Esophagus muscularis mucosa (tissue), 3 donors: ENCODE data around the gene DUSP18.

Experiments
- POLR2A ChIP-seq: fragments of 450-650 bp; IDR thresholded peaks from one replicate; pipeline ENCODE4 v1.6.1; 2017; ENCODE audit warnings: antibody characterized with exemption, moderate library complexity, mild to moderate bottlenecking, low read depth
- TF ChIP-seq, protein P1 (sequence below), 3 experiments: fragments of 200-600 bp in 2 of 3; fragments of 450-650 bp in 1 of 3; sonication (generic) in 2 of 3; IDR thresholded peaks; one replicate each; pipeline ENCODE4 v1.5.1; 2017 to 2019; ENCODE audit warnings: antibody characterized with exemption in 3 of 3, mild to moderate bottlenecking in 2 of 3, moderate library complexity in 1 of 3

DNA sequence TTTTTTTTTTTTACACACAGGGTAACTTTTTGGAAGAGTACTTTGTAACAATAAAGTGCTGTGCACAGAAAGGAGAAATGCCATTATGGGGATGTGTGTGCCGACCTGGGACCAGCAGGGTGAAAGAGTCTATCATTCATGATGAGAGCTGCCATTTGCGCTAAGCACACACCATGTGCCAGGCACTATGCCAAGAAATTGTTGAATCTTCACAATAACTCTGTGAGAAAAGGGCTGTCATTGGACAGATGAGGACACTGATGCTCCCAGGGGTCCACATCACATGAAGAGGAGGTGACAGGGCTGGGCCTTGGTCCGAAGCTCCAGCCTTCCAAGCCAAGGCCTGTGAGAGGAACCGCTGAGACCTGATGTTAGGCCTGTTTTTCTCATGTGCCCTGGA, 5.6 kb downstream of the DUSP18 start:
- TF ChIP-seq POLR2A: no peak
- TF ChIP-seq, protein P1, sequence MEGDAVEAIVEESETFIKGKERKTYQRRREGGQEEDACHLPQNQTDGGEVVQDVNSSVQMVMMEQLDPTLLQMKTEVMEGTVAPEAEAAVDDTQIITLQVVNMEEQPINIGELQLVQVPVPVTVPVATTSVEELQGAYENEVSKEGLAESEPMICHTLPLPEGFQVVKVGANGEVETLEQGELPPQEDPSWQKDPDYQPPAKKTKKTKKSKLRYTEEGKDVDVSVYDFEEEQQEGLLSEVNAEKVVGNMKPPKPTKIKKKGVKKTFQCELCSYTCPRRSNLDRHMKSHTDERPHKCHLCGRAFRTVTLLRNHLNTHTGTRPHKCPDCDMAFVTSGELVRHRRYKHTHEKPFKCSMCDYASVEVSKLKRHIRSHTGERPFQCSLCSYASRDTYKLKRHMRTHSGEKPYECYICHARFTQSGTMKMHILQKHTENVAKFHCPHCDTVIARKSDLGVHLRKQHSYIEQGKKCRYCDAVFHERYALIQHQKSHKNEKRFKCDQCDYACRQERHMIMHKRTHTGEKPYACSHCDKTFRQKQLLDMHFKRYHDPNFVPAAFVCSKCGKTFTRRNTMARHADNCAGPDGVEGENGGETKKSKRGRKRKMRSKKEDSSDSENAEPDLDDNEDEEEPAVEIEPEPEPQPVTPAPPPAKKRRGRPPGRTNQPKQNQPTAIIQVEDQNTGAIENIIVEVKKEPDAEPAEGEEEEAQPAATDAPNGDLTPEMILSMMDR (IDR thresholded peaks at IDR 0.05): no peak
